Loucy (cell line): Measurements from ENCODE around the gene ASMTL.

Experiments
- H2AFZ ChIP-seq: fragments of 200-600 bp; sonication (generic); 2 replicates; pipeline ENCODE4 v1.6.0; 2016; ENCODE audit warnings: antibody characterized with exemption, mild to moderate bottlenecking, low read length, moderate library complexity
- H3F3A ChIP-seq: fragments of 200-600 bp; 2 replicates; pipeline ENCODE4 v1.6.0; 2016; ENCODE audit warnings: antibody characterized with exemption, low read depth, mild to moderate bottlenecking
- H3K27me3 ChIP-seq: fragments of 200-600 bp; sonication (generic); 2 replicates; pipeline ENCODE4 v1.6.1; 2014; ENCODE audit warnings: low read length, mild to moderate bottlenecking; ENCODE audit not compliant: insufficient read depth, poor library complexity, severe bottlenecking
- H3K36me3 ChIP-seq: fragments of 200-600 bp; sonication (generic); 2 replicates; pipeline ENCODE4 v1.6.1; 2016; ENCODE audit warnings: low read length; ENCODE audit not compliant: insufficient read depth
- H3K4me1 ChIP-seq: fragments of 200-600 bp; sonication (generic); 2 replicates; pipeline ENCODE4 v1.5.1; 2014; ENCODE audit warnings: low read length, mild to moderate bottlenecking; ENCODE audit not compliant: insufficient read depth, poor library complexity, severe bottlenecking
- H3K4me2 ChIP-seq: fragments of 200-600 bp; sonication (generic); 2 replicates; pipeline ENCODE4 v1.6.0; 2014; ENCODE audit warnings: antibody characterized with exemption, low read length, low read depth, mild to moderate bottlenecking; ENCODE audit not compliant: poor library complexity, severe bottlenecking
- H3K4me3 ChIP-seq: fragments of 200-600 bp; sonication (generic); 2 replicates; pipeline ENCODE4 v1.5.1; 2014; ENCODE audit warnings: low read length, mild to moderate bottlenecking, mixed read lengths; ENCODE audit not compliant: poor library complexity, severe bottlenecking
- H3K79me2 ChIP-seq: fragments of 200-600 bp; sonication (generic); 2 replicates; pipeline ENCODE4 v1.6.1; 2014; ENCODE audit warnings: low read length; ENCODE audit not compliant: insufficient read depth
- H3K9ac ChIP-seq: fragments of 200-600 bp; sonication (generic); 2 replicates; pipeline ENCODE4 v1.6.0; 2014; ENCODE audit warnings: mild to moderate bottlenecking, low read depth, low read length, moderate library complexity; ENCODE audit not compliant: poor library complexity, severe bottlenecking
- H3K9me2 ChIP-seq: fragments of 200-600 bp; sonication (generic); replicated peaks from 2 replicates; pipeline ENCODE4 v1.6.1; 2016; ENCODE audit warnings: low read depth, low read length, mixed read lengths
- H3K9me3 ChIP-seq: fragments of 200-600 bp; sonication (generic); 2 replicates; pipeline ENCODE4 v1.6.1; 2014; ENCODE audit warnings: mild to moderate bottlenecking, antibody characterized with exemption, low read length, low read depth; ENCODE audit not compliant: insufficient read depth
- H4K20me1 ChIP-seq: fragments of 200-600 bp; sonication (generic); 2 replicates; pipeline ENCODE4 v1.6.0; 2014; ENCODE audit warnings: antibody characterized with exemption, low read length, mild to moderate bottlenecking; ENCODE audit not compliant: insufficient read depth, poor library complexity, severe bottlenecking
- EZH2phosphoT487 ChIP-seq: fragments of 200-600 bp; IDR thresholded peaks from 2 replicates; pipeline ENCODE4 v1.6.1; 2018; ENCODE audit warnings: antibody characterized with exemption, mild to moderate bottlenecking, moderate library complexity, borderline replicate concordance
- TF ChIP-seq, protein P1 (sequence below): fragments of 200-600 bp; sonication (generic); conservative IDR thresholded peaks from 2 replicates; pipeline ENCODE4 v1.5.1; 2014; ENCODE audit warnings: mild to moderate bottlenecking, antibody characterized with exemption, low read length

The ASMTL gene

DNA sequence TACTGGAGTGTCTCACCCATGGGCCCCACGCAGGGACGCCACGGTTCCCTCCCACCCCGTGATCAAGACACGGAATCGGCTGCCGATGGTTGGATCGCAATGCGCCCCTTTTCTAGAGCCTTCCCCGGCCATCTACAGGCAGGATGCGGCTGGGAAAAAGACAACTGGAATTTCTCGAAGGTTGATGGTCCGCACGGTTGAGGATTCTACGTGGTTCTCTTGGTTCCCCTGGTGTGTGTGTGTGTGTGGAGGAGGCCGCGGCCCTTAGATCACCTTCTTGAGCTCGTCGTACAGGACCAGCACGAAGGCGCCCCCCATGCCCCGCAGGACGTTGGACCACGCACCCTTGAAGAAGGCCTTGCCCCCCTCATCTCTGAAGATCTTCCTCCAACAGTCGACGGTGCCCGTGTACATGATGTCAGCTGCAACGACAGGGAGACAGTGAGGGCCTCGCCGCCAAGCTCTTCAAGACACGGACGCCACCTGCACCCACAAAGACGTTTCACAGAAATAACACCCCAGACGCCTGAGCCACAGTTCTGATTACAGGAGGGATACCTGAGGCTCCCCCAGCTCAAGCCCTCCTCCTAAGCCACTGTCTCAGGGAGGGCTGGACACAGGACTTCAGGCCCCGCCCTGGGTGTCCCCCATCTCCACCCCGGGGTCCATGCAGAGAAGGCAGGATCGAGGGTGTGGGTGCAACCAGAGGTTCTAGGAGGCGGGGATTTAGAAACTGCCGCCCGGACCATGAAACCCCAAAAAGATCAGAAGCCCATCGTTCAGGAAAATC lies 66.2 kb downstream of the ASMTL start:
- H3K9ac ChIP-seq: no peak overlapping the region
- H3K79me2 ChIP-seq: peaks cover 43% of the 10 kb centered on the region
- no peaks in the 10 kb centered on the region for H3K4me1 ChIP-seq
- H2AFZ ChIP-seq: no peak overlapping the region
- H3F3A ChIP-seq: no peaks in the 10 kb centered on the region
- H3K9me2 ChIP-seq: no peaks in the 10 kb centered on the region
- no peaks in the 10 kb centered on the region for H3K9me3 ChIP-seq
- no peak for TF ChIP-seq EZH2phosphoT487
- TF ChIP-seq, protein P1, sequence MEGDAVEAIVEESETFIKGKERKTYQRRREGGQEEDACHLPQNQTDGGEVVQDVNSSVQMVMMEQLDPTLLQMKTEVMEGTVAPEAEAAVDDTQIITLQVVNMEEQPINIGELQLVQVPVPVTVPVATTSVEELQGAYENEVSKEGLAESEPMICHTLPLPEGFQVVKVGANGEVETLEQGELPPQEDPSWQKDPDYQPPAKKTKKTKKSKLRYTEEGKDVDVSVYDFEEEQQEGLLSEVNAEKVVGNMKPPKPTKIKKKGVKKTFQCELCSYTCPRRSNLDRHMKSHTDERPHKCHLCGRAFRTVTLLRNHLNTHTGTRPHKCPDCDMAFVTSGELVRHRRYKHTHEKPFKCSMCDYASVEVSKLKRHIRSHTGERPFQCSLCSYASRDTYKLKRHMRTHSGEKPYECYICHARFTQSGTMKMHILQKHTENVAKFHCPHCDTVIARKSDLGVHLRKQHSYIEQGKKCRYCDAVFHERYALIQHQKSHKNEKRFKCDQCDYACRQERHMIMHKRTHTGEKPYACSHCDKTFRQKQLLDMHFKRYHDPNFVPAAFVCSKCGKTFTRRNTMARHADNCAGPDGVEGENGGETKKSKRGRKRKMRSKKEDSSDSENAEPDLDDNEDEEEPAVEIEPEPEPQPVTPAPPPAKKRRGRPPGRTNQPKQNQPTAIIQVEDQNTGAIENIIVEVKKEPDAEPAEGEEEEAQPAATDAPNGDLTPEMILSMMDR: no peak
- H3K27me3 ChIP-seq: no peaks in the 10 kb centered on the region
- H3K4me3 ChIP-seq: no peak overlapping the region
- no peak overlapping the region for H3K4me2 ChIP-seq
- peaks cover 58% of the 10 kb centered on the region; the same call in 1 of the 2 replicates for H3K36me3 ChIP-seq
- peaks cover 35% of the 10 kb centered on the region for H4K20me1 ChIP-seq

DNA sequence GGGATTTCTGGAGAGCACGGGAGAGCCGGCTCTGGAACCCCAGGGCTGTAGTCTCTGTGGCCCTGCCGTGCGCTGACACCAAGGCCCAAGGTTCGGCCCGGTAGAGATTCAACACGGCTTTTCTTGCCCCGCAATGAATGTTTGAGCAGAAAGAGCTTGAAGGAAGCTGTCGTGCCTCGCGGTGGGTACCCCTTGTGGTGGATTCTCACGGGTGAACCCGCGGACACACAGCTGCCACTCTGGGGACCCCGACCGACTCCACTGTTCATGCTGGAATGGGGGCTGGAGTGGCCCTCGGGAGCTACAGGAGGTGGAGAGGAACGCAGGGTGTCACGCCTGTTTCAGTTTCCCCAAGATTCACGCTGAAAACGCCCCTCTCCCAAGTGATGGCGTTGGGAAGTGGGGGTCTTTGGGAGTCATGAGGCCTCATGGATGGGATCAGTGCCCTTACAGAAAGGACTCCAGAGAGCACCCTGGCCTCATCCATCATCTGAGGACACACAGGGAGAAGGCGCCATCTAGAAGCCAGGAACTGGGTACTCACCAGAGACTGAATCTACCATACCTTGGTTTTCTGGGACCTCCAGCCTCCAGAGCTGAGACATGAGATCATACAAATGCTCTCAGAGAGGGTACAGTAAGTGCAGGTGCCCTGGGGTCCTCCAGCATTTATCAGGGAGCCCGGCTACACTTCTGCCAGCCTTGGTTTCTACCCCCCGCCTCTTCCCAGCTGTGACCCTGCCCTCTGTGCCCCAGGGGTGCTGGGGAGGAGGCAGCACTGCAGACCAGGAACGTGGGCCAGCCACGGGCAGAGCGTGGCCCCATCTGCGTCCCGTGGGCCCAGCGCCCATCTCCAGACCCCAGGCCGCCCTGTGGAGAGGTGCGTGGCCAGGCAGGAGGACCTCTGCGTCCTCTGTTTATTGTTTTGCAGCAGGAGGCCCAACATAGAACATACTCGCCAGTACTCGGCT lies 67.2 kb downstream of the ASMTL start:
- no peaks in the 10 kb centered on the region for H3F3A ChIP-seq
- H3K27me3 ChIP-seq: no peaks in the 10 kb centered on the region
- H3K4me3 ChIP-seq: no peak overlapping the region
- H3K4me2 ChIP-seq: no peak overlapping the region
- H2AFZ ChIP-seq: no peak overlapping the region
- no peak for TF ChIP-seq EZH2phosphoT487
- TF ChIP-seq, protein P1: no peak
- H3K4me1 ChIP-seq: no peaks in the 10 kb centered on the region
- H3K79me2 ChIP-seq: peaks cover 33% of the 10 kb centered on the region
- H3K9me2 ChIP-seq: no peaks in the 10 kb centered on the region
- H3K9me3 ChIP-seq: no peaks in the 10 kb centered on the region
- H4K20me1 ChIP-seq: peaks cover 26% of the 10 kb centered on the region
- peaks cover 58% of the 10 kb centered on the region; the same call in 1 of the 2 replicates for H3K36me3 ChIP-seq
- no peak overlapping the region for H3K9ac ChIP-seq

DNA sequence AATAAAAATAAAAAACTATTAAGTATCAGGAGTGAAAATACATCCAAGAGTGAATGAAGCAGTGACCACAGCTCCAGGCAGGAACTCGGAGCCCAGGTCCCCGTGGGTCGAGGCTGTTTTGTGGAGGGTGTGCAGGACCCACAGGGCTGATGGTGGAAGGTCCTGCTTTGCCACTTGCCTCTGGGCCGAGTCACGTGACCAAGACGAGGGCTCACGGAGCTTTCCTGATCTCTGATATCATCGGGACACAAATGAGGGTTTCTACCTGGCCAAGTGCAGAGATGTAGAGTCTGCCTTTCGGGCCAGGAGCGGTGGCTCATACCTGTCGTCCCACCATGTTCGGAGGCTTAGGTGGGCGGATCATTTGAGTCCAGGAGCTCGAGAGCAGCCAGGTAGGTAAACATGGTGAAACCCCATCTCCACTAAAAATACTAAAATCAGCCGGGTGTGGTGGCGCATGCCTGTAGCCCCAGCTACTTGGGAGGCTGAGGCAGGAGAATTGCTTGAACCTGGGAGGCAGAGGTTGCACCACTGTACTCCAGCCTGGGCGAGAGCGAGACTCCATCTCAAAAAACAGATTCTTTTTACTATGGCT lies 68.0 kb downstream of the ASMTL start:
- H3K27me3 ChIP-seq: no peaks in the 10 kb centered on the region
- TF ChIP-seq EZH2phosphoT487: no peak
- TF ChIP-seq, protein P1: no peak
- H3K9me2 ChIP-seq: no peaks in the 10 kb centered on the region
- H3F3A ChIP-seq: no peaks in the 10 kb centered on the region
- no peaks in the 10 kb centered on the region for H3K9me3 ChIP-seq
- H3K4me3 ChIP-seq: no peak overlapping the region
- H3K9ac ChIP-seq: no peak overlapping the region
- no peak overlapping the region for H3K4me2 ChIP-seq
- no peak overlapping the region for H2AFZ ChIP-seq
- H3K4me1 ChIP-seq: no peaks in the 10 kb centered on the region
- H3K79me2 ChIP-seq: peaks cover 25% of the 10 kb centered on the region
- H3K36me3 ChIP-seq: peaks cover 54% of the 10 kb centered on the region; the same call in 1 of the 2 replicates
- H4K20me1 ChIP-seq: peaks cover 19% of the 10 kb centered on the region
